HL-60 (cell line): ENCODE results near the gene PAQR8.
A peak's percentile ranks its signal among the peaks of the same experiment; 100 is the strongest.

Source experiments
- DNase-seq, 2 experiments: peaks; one replicate each; pipeline ENCODE4 v3.0.0-alpha.2; 2010 to 2020; ENCODE audit warnings: low read depth in 1 of 2, low spot score in 1 of 2
- H3K27ac ChIP-seq: fragments of 250-450 bp; sonication (Bioruptor Pico); replicated peaks from 2 replicates; pipeline ENCODE4 v1.5.1; 2020; ENCODE audit warnings: mild to moderate bottlenecking, moderate library complexity
- H3K27me3 ChIP-seq: fragments of 250-450 bp; sonication (Bioruptor Pico); 2 replicates; pipeline ENCODE4 v1.5.1; 2021; ENCODE audit warnings: mild to moderate bottlenecking, moderate library complexity; ENCODE audit not compliant: insufficient read depth, poor library complexity, severe bottlenecking
- H3K4me3 ChIP-seq: replicated peaks from 2 replicates; pipeline ENCODE4 v1.5.1; 2011; ENCODE audit warnings: mild to moderate bottlenecking, control low read depth, low read length; ENCODE audit not compliant: insufficient read depth
- CTCF ChIP-seq: IDR thresholded peaks from one replicate; pipeline ENCODE4 v1.5.1; 2011; ENCODE audit warnings: low read length, control low read depth, inconsistent platforms; ENCODE audit not compliant: insufficient read depth
- GABPA ChIP-seq: IDR thresholded peaks from 2 replicates; pipeline ENCODE4 v1.6.1; 2012; ENCODE audit warnings: low read depth
- POLR2AphosphoS5 ChIP-seq: IDR thresholded peaks from 2 replicates; pipeline ENCODE4 v1.6.1; 2012; ENCODE audit warnings: low read depth
- REST ChIP-seq: IDR thresholded peaks from 2 replicates; pipeline ENCODE4 v1.6.1; 2012; ENCODE audit warnings: low read depth; ENCODE audit not compliant: insufficient replicate concordance
- SPI1 ChIP-seq: IDR thresholded peaks from 2 replicates; pipeline ENCODE4 v1.6.1; 2012; ENCODE audit warnings: low read depth, mild to moderate bottlenecking, borderline replicate concordance

Gene PAQR8

GRCh38 chr6:52363228-52363867 lies 1.4 kb downstream of the PAQR8 start:
- H3K4me3 ChIP-seq: peak overlapping the region; percentile 93
- DNase-seq: no peak
- H3K27ac ChIP-seq: no peak overlapping the region
- no peaks in the 10 kb centered on the region for H3K27me3 ChIP-seq
- no peak for TF ChIP-seq POLR2AphosphoS5
- TF ChIP-seq SPI1: no peak
- no peak for TF ChIP-seq GABPA
- TF ChIP-seq CTCF: no peak
- no peak for TF ChIP-seq REST

- Histone ChIP-seq H3K27me3 (no peaks in the 10 kb centered on the region), H3K27ac (no peak overlapping the region), H3K4me3 (no peak overlapping the region)
- no peak for TF ChIP-seq CTCF
- TF ChIP-seq REST: no peak
- no peak for TF ChIP-seq GABPA
- no peak for TF ChIP-seq SPI1
- TF ChIP-seq POLR2AphosphoS5: no peak
- no peak for DNase-seq
Measured at GRCh38 chr6:52364480-52365166, 2.7 kb downstream of the PAQR8 start.

GRCh38 chr6:52365317-52365716 lies 3.4 kb downstream of the PAQR8 start:
- TF ChIP-seq POLR2AphosphoS5: no peak
- TF ChIP-seq SPI1: no peak
- TF ChIP-seq CTCF: no peak
- no peak for TF ChIP-seq REST
- TF ChIP-seq GABPA: no peak
- H3K27ac ChIP-seq: no peak overlapping the region
- no peak for DNase-seq
- H3K4me3 ChIP-seq: no peak overlapping the region
- H3K27me3 ChIP-seq: no peaks in the 10 kb centered on the region
